H7 (cell line): Measurements from ENCODE around the gene GAK. TPM values are rescaled to one million over a fixed set of nuclear protein-coding genes. Genes with fewer than 3 reads are reported as not detected.

Source experiments
- DNase-seq: peaks from one replicate; pipeline ENCODE4 v3.0.0; 2012
- H3K27me3 ChIP-seq: 2 replicates; pipeline ENCODE4 v1.6.0; 2011; ENCODE audit warnings: mild to moderate bottlenecking, low read length; ENCODE audit not compliant: control insufficient read depth, insufficient read depth
- H3K36me3 ChIP-seq: replicated peaks from 2 replicates; pipeline ENCODE4 v1.5.1; 2011; ENCODE audit warnings: low read length; ENCODE audit not compliant: control insufficient read depth, insufficient read depth
- H3K4me3 ChIP-seq: 2 replicates; pipeline ENCODE4 v1.5.1; 2011; ENCODE audit warnings: low read depth, mild to moderate bottlenecking, control low read depth, low read length, moderate library complexity; ENCODE audit not compliant: insufficient read depth
- total RNA-seq: library from RNA; depleted of rRNA; stranded (reverse); fragments of >200 nt; shearing (Covaris generic); gene quantifications from 2 replicates; pipeline ENCODE4 v1.2.3, GENCODE V29; 2014

GAK gene
- total RNA-seq, 1 experiment from 2014 or later, result 77.4 TPM

DNA sequence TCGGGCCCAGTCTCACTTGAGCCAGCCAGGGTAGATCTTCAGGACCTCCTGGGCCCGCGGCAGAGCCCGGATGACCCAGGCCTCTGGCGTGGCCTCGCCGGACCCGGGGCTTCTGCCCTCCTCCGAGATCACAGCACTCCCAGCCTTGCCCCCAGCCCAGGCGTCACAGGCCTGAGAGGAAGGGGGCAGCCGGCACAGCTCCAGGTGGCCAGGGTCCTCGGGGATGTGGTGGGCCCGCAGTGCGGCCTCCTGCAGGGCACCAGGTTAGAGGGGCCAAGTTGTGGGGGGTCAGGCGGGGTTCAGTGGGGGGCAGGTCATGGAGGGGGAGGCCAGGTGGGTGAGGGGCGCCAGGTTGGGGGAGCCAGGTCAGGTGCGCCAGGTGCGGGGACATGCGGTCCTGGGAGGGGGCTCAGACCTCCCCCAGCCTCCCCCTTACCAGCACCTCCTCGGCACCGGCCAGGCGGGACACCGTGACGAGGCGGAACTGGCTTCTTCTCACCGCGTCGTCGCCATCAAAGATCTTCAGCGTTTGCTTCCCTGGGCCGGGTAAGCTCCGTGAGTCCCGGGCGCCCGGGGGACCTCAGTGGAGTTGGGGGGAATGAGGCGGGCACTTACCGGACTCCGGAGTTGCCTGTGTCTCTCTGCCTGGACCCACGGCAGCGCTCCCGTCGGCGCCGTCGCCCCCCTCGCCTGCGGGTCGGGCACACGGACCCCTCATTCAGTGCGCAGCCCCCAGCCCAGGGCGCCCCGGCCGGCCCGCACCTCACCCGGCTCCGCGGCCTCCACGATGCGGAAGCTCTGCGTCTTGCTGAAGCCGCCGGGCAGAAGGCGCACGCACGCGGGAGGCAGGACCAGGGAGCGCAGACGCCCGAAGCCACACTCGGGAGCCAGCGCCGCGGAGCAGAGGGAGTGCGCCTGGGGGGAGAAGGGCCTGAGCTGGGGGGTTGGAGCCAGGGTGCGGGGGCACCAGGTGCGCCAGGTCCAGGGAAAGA, 35.3 kb upstream of the GAK start:
- Histone ChIP-seq H3K27me3 (no peaks in the 10 kb centered on the region; the same call in none of the 2 replicates), H3K36me3 (no peaks in the 10 kb centered on the region), H3K4me3 (peak overlapping the region; percentile 23; the same call in 1 of the 2 replicates)
- DNase-seq, result peak; percentile 86

DNA sequence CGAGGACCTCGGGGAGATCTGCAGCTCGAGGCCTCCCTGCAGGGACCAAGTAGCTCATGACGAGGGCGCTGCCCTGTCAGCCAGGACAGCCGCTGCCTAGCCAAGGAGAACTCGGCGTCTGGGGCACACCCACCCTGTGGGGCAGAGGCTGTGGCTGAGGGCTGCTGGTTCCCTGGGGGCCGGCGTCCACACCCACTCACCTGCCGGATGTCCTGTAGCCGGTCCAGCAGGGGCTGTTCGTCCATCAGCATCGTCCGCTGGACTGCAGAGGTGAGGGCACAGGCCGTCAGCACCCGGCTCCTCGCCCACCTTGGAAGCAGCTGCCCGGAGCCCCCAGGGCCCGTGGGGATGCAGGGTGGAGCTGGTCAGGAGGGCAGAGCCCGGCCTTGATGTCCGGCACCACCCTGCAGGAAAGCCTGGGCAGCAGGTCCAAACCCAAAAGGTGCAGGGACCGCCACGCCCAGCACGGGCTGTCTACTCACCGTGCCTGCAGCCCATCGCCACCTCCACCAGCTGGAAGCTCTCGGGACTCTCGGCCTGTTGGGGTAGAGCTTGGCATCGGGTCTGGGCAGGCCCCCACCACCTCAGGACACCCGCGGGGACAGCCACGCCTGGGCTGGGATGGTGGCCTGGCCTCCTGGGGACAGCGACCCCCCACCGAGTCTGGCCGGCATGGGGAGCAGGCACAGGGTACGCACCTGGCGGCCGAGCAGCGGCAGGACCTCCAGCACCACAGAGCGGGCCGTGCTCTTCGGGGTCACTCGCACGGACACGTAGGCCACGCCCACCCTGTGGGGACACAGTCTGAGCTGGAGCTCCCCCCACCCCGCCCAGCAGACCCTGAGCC, 34.4 kb upstream of the GAK start:
- DNase-seq, result no peak
- H3K4me3 ChIP-seq, result no peak overlapping the region
- H3K27me3 ChIP-seq, result no peaks in the 10 kb centered on the region; the same call in 1 of the 2 replicates

DNA sequence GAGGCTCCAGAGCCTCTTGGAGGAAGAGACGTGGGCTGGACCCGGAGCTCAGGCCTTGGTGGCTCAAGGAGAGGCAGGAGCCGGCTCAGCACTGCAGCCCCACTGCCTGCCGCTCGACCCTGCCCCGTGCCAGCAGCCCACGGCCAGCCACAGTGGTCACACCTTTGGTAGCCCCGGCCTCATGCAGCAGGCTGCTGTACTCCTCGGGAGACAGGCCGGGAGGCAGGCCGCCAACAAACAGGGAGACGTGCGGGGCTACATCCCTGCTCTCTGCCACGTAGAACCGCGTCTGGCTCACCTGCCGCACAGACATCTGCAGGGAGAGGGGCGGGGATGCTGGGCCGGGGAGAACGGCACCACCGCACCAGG, 33.6 kb upstream of the GAK start:
- H3K4me3 ChIP-seq, result no peak overlapping the region
- no peaks in the 10 kb centered on the region; the same call in 1 of the 2 replicates for H3K27me3 ChIP-seq
- DNase-seq, result no peak
- no peaks in the 10 kb centered on the region for H3K36me3 ChIP-seq

More for the DNA sequence above, 34.4 kb upstream of the GAK start:
- H3K36me3 ChIP-seq, result no peaks in the 10 kb centered on the region

DNA sequence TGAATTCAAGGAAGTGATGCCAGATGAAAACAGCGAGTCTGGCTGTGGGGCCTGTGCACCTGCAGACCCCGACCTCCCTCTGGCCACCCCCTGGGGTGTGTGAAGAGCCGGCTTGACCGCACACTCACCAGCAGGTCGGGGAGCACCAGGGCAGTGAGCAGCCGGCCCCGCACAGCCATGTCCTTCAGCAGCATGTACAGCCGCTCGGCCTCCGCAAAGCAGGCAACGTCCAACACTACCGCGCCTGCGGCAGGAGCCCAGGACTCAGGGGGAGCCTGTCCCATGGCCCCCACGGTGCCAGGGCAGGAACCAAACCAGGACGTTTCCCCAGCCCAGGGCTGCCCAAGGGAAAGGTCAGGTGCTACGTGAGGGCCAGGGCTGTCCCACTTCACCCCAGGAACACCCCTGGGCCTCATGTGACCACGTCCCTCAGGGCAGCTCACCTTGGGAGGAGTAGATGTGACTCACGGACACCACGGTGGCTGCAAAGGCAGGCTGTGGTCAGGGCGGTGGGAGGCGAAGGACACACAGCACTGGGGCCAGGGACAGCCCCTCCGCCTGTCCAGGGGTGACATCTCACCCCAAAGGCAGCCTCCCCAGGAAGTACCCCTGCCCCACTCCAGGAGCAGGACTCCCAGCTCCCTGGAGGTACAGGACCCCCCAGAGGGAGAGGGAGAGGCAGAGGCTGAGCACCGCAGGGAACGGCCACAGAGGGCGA, 33.1 kb upstream of the GAK start:
- Histone ChIP-seq H3K36me3 (no peaks in the 10 kb centered on the region), H3K27me3 (no peaks in the 10 kb centered on the region; the same call in 1 of the 2 replicates), H3K4me3 (no peak overlapping the region)
- DNase-seq, result no peak

DNA sequence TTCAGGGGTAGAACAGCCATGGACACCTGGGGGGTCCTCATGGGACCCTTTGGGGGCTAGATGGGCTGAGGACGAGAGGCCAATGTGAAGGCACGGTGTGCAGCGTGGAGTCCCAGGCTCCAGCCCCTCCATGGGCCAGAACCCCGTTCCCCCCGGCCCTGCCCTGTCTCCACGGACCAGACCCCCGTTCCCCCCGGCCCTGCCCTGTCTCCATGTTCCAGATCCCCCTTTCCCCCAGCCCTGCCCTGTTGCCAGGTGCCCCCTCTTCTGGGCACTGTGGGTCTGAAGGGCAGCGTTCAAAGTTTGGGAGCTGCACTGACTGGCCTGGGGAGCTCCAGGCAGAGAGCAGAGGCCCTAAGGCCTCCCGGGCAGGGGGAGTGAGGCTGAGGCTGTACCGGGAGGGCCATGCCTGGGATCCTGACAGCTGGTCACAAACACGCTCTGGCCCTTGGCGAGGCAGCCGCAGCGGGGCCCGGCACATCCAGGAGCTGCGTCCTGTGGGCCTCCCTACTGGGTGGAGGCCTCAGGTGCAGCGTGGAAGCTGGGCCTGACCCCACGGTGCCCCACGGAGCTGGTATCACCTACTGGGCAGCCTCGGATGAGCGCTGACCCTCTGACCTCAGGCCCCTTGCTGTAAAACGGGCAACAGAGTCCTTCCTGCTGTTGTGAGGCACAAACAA, 32.4 kb upstream of the GAK start:
- Histone ChIP-seq H3K27me3 (no peaks in the 10 kb centered on the region; the same call in 1 of the 2 replicates), H3K4me3 (no peak overlapping the region), H3K36me3 (no peaks in the 10 kb centered on the region)
- DNase-seq, result no peak

DNA sequence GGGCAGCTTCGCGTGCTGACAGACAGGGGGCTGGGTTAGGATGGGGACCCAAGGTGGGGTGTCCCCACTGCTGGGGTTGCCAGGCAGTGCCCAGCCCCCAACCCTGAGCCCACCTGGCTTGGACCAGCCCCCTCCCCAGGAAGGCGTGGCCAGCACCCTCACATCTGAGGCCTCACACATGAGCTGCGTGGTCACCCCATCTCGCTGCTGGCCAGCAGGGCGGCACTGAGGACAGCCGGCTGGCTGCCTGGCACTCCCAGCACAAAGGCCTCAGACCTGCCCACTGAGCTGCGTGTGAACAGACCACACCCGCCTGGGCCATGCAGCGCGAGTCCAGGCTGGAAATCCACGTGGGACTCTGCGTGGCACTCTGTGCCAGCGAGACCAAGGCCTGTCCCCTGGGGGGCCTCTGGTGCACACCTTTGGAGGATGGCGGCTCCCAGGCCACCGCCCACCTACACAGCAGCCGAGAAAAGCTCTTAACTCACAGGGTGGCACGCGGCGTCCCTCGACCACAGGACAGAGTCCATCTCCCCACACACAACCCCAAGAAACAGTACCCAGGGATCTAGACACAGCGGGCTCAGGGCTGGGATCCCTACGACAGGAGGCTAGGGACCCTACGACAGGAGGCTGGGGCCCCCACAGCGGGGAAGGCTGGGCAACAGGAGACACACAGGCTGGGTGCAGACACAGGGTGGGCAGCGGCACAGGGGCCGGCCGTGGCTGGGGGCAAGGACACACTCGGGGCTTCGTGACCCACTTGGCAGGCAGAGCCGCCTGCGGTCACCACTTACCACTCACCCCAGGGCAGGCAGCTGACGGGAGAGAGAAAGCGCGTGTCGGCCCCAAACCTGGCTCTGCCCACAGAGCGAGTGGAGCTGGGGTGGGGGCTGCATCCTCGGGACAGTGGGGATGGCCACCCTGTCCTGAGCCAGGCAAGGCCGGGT, 31.4 kb upstream of the GAK start:
- DNase-seq, result no peak
- H3K4me3 ChIP-seq, result no peak overlapping the region
- H3K27me3 ChIP-seq, result no peaks in the 10 kb centered on the region; the same call in 1 of the 2 replicates
- H3K36me3 ChIP-seq, result no peaks in the 10 kb centered on the region; the same call in 1 of the 2 replicates

DNA sequence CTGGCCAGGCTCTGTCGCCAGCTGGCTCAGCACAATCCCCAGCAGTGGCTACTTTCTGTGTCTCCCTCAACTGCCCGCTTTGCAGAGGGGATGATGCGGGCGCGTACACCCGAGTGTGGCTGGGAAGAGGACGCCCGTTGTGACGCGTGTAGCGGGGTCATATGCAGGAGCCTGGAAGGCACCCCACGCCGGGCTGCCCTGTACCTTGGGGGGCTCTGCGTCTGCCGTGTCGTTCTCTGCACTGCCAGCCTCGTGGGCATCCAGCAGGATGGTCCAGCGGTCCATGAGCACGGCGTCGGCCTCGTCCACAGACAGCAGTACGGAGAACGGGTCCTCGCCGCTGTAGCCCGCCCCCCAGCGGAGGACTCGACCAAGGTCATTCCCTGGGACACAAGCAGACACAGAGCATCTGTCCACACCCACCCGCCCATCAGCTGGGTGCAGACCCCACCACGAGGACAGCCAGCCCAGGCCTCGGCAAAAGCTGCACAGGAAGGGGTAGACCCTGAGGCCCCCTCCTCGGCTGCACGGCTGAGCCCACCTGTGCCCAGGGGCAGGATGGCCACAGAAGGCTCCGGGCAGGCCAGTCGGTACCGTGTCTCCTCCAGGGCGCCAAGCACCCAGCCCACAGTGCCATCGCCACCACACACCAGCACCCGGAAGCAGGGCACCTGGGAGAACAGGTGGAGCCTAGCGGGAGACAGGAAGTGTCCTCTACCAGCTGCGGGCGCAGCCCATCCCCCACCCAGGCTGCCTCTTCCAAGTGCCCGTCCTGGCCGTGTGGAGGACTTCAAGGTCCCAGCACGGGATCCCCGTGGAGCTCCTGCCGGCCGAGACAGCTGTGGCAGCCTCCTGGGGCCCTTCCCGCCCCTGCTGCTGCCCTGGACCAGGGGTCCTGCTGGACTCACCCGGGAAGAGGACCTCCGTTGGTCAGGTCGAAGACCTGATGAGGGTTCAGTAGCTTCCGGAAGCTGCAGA, 30.4 kb upstream of the GAK start:
- DNase-seq, result peak; percentile 78
- Histone ChIP-seq H3K27me3 (no peaks in the 10 kb centered on the region; the same call in 1 of the 2 replicates), H3K36me3 (no peaks in the 10 kb centered on the region; the same call in 1 of the 2 replicates), H3K4me3 (no peak overlapping the region)

DNA sequence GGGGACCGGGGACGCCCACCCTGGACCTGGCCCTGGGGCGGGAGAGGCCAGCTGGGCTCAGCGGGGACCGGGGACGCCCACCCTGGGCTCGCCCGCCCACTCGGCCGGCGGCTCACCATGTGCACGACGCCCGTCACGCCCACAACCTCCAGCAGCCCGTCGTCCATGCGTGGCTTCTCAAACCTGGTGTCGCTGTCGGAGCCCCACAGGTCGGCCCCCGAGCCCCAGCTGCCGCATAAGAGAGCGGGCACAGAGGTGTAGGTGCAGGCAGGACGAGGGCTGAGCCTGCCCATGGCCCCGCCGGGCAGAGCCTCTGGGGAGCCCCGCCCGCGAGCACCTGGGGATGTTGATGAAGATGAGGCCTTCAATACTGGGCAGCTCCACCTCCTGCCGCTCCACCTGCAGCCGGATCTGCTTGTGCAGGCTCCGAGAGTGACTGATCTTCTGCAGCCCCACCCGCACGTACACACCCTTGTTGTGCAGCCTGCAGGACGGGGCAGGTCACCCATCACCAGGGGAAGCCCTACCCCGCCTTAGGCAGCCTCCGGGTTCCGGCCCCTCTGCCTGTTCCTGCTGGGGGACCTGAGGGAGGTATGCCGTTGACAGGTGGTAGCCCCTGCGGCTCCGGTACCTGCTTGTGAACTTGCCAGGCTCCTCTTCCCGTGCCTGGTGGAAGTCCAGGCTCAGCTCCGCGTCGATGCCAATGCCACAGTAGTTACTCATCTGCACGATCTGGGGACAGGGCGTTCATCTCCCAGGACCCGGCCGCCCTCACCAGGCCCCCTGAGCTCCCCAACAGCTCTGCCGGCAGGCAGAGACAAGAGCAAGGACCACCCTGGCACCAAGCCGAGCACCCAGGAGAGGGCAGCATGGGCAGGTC, 29.5 kb upstream of the GAK start:
- Histone ChIP-seq H3K4me3 (no peak overlapping the region), H3K27me3 (no peaks in the 10 kb centered on the region), H3K36me3 (no peaks in the 10 kb centered on the region; the same call in 1 of the 2 replicates)
- peak; percentile 58 for DNase-seq

DNA sequence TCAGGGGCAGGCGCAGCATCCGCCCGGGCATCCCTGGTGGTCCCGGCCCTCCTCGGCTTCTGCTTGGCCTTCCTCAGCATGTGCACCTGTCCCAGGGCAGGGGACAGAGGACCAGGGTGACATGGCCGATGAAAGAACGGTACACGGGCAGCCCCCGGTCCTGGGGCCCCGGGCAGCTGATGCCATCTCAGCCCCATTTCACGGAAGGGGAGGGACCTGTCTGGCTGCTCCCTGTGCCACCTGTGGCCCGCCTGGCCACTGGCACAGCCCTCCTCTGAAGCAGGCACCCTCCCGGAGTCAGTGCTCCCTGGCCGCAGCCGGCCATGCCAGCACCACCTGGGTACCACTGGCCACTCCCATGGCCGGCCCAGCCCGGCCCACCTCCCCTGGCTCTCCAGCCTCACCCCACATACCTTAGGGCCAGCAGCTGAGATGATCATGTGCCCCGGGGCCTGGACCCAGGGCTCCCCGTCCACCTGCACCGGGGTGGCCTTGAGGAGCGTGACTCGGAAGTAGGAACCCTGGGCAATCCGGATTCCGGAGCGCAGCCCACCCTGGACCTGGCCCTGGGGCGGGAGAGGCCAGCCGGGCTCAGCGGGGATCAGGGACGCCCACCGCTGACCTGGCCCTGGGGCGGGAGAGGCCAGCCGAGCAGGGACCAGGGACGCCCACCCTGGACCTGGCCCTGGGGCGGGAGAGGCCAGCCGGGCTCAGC, 28.7 kb upstream of the GAK start:
- no peak overlapping the region for H3K4me3 ChIP-seq
- H3K36me3 ChIP-seq, result no peaks in the 10 kb centered on the region; the same call in 1 of the 2 replicates
- DNase-seq, result peak; percentile 62
- H3K27me3 ChIP-seq, result no peaks in the 10 kb centered on the region

DNA sequence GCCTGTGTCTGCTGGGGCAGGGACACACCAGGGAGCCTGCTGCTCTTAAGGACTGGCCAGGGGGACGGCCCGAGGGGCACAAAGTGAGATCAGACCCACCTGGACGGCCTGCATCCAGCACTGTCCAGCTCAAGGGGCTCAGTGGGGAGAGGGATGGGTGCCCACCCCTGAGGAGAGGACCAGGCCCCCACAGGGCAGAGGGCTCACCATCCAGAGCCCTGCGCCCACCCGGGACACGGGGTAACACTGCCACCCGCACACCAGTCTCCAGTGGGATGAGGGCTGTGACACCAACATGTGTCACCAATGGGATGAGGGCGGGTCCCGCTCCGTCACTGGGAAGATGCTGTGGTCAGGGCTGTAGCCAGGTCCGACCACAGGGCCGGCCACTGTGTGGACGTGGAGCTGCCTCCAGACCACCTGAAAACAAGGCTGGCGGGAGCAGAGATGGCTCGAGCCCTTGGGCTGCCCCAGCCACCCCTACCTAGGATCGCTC, 28.1 kb upstream of the GAK start:
- no peaks in the 10 kb centered on the region; the same call in 1 of the 2 replicates for H3K36me3 ChIP-seq
- DNase-seq, result no peak

More for the DNA sequence above, 28.1 kb upstream of the GAK start:
- Histone ChIP-seq H3K27me3 (no peaks in the 10 kb centered on the region), H3K4me3 (no peak overlapping the region)
